Measurements from ENCODE around the gene APOD.

DNA sequence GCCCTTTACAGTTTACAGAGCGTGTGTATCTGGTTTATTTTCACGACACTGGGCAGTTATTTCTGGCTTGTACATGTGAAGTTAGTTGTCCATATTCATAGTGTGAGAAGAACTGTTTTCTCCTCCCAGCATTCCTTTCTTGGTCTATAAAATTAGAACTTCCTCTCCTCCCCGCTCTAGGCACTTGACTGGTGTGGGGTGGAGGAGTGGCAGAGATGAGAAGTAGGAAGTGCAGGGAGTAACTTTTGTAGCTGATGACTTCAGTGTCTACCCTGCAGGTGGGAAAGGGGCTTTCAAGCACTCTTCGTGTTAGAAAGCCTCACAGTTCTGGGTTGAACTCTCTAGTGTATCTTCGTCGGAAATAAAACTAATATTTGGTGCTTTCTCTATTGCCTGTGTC, 13.4 kb downstream of the APOD start:
- TF ChIP-seq, protein P1, sequence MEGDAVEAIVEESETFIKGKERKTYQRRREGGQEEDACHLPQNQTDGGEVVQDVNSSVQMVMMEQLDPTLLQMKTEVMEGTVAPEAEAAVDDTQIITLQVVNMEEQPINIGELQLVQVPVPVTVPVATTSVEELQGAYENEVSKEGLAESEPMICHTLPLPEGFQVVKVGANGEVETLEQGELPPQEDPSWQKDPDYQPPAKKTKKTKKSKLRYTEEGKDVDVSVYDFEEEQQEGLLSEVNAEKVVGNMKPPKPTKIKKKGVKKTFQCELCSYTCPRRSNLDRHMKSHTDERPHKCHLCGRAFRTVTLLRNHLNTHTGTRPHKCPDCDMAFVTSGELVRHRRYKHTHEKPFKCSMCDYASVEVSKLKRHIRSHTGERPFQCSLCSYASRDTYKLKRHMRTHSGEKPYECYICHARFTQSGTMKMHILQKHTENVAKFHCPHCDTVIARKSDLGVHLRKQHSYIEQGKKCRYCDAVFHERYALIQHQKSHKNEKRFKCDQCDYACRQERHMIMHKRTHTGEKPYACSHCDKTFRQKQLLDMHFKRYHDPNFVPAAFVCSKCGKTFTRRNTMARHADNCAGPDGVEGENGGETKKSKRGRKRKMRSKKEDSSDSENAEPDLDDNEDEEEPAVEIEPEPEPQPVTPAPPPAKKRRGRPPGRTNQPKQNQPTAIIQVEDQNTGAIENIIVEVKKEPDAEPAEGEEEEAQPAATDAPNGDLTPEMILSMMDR (conservative IDR thresholded peaks at IDR 0.05; ENCODE audit: low read depth, low read length), result no peak
- TF ChIP-seq EZH2 (IDR thresholded peaks at IDR 0.05; ENCODE audit: borderline replicate concordance, low read depth, low read length, poor library complexity, severe bottlenecking), result no peak

All from A673 (cell line).